Kidney (tissue), 14 donors: ENCODE data around the gene PGAP6. TPM values are rescaled to one million over a fixed set of nuclear protein-coding genes. Genes with fewer than 3 reads are reported as not detected.

Source experiments
- DNase-seq, 5 donors: peaks; one replicate each; pipeline ENCODE4 v3.0.0-alpha.2; 2013 to 2020
- FAIRE-seq: peaks from 2 replicates; lab custom pipeline; 2012; peaks lifted over from hg19 to GRCh38; lab: Jason Lieb, UNC
- H3K27ac ChIP-seq, 2 donors: one replicate each; pipeline ENCODE4 v1.7.0; 2013; ENCODE audit warnings: low read depth in 2 of 2, low read length in 2 of 2, inconsistent platforms in 1 of 2
- H3K27me3 ChIP-seq: one replicate; pipeline ENCODE4 v1.7.1; 2013; ENCODE audit warnings: low read length, inconsistent platforms; ENCODE audit not compliant: control insufficient read depth, insufficient read depth
- H3K36me3 ChIP-seq, 3 donors: one replicate each; pipeline versions ENCODE4 v1.7.0 to v1.7.1; 2013; ENCODE audit warnings: low read length in 3 of 3, control low read depth in 1 of 3, inconsistent platforms in 1 of 3; ENCODE audit not compliant: insufficient read depth in 3 of 3, control insufficient read depth in 2 of 3
- H3K4me1 ChIP-seq, 3 donors: one replicate each; pipeline versions ENCODE4 v1.7.0 to v1.7.1; 2013; ENCODE audit warnings: low read length in 3 of 3, inconsistent platforms in 1 of 3, low read depth in 1 of 3; ENCODE audit not compliant: control insufficient read depth in 2 of 3, insufficient read depth in 2 of 3
- H3K4me3 ChIP-seq, 3 donors: one replicate each; pipeline versions ENCODE4 v1.7.0 to v1.8.1; 2013; ENCODE audit warnings: low read length in 3 of 3, control low read depth in 1 of 3, inconsistent platforms in 1 of 3
- H3K9ac ChIP-seq, 3 donors: one replicate each; pipeline versions ENCODE4 v1.7.0 to v1.7.1; 2013; ENCODE audit warnings: low read length in 3 of 3, control low read depth in 1 of 3, inconsistent platforms in 1 of 3
- H3K9me3 ChIP-seq, 3 donors: one replicate each; pipeline versions ENCODE4 v1.7.0 to v1.7.1; 2013; ENCODE audit warnings: low read length in 3 of 3, control low read depth in 1 of 3, inconsistent platforms in 1 of 3; ENCODE audit not compliant: control insufficient read depth in 2 of 3, insufficient read depth in 1 of 3
- intact Hi-C: fragments of 100-400 bp; cut with DNase I; formaldehyde crosslinking; loops from one replicate; pipeline ENCODE4 v1.11.1; 2022
- polyA plus RNA-seq: library from polyadenylated mRNA; stranded (reverse); fragments of 350-450 nt; fragmentation: Illumina TruSeq; extraction: RNeasy Lipid Tissue Mini Kit (QIAGEN cat#74804); gene quantifications from one replicate; pipeline ENCODE4 v1.2.3, GENCODE V29; 2014; ENCODE audit warnings: low read depth, low replicate concordance; ENCODE audit not compliant: insufficient read depth
- total RNA-seq: library from RNA; stranded (reverse); fragmentation: NEBNext Ultra II Directional; extraction: Animal tissue kit (Norgen Biotek cat#: 25700); gene quantifications from one replicate; pipeline ENCODE4 v1.2.1, GENCODE V29; 2021
- TF ChIP-seq, protein P1 (sequence below): IDR thresholded peaks from 3 replicates; pipeline ENCODE4 v1.5.1; 2012; ENCODE audit warnings: mild to moderate bottlenecking, moderate library complexity, borderline replicate concordance; ENCODE audit not compliant: insufficient read depth; ENCODE audit errors: extremely low read depth
- donor health status: control.
- donor health status: control.
- donor health status: control.
- donor health status: control.
- donor health status: control.
- donor health status: DM: yes; HTN: yes; CAD: no.
- donor health status: Normal renal cell carcinoma (clear cell type).

The PGAP6 gene
- total and polyA plus RNA-seq, 2 donors from 2014 or later, result 65.0 to 144 TPM

DNA sequence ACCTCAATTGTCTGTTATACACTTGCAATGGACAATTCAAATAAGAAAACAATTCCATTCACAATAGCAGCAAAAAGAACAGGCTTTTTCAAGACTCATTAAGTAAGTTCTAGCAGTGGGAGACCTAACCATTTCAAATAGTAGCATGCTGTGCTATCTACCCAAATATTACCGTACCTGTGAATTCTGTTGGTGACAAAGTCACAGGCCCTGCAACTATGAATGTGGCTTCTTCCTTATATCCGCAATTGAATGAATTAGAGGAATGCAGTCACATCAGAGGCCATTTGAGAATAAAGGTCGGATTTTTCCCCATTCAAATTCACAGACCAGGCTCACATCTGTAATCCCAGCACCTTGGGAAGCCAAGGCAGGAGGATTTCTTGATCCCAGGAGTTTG is 14.4 kb upstream of the PGAP6 start:
- intact Hi-C loops, result no loop called here
- TF ChIP-seq, protein P1, sequence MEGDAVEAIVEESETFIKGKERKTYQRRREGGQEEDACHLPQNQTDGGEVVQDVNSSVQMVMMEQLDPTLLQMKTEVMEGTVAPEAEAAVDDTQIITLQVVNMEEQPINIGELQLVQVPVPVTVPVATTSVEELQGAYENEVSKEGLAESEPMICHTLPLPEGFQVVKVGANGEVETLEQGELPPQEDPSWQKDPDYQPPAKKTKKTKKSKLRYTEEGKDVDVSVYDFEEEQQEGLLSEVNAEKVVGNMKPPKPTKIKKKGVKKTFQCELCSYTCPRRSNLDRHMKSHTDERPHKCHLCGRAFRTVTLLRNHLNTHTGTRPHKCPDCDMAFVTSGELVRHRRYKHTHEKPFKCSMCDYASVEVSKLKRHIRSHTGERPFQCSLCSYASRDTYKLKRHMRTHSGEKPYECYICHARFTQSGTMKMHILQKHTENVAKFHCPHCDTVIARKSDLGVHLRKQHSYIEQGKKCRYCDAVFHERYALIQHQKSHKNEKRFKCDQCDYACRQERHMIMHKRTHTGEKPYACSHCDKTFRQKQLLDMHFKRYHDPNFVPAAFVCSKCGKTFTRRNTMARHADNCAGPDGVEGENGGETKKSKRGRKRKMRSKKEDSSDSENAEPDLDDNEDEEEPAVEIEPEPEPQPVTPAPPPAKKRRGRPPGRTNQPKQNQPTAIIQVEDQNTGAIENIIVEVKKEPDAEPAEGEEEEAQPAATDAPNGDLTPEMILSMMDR, result no peak
- FAIRE-seq (no peak), DNase-seq (peak in 1 of 5 donors; percentile 44)
- Histone ChIP-seq H3K27ac (peak overlapping the region in 1 of 2 donors; percentile 63), H3K4me1 (peaks cover 0 to 9% (median 0%) of the 10 kb centered on the region in 3 donors), H3K4me3 (peak overlapping the region in 1 of 3 donors; percentile 60), H3K9me3 (no peaks in the 10 kb centered on the region), H3K9ac (peak overlapping the region in 1 of 3 donors; percentile 61), H3K36me3 (no peaks in the 10 kb centered on the region), H3K27me3 (no peaks in the 10 kb centered on the region)

DNA sequence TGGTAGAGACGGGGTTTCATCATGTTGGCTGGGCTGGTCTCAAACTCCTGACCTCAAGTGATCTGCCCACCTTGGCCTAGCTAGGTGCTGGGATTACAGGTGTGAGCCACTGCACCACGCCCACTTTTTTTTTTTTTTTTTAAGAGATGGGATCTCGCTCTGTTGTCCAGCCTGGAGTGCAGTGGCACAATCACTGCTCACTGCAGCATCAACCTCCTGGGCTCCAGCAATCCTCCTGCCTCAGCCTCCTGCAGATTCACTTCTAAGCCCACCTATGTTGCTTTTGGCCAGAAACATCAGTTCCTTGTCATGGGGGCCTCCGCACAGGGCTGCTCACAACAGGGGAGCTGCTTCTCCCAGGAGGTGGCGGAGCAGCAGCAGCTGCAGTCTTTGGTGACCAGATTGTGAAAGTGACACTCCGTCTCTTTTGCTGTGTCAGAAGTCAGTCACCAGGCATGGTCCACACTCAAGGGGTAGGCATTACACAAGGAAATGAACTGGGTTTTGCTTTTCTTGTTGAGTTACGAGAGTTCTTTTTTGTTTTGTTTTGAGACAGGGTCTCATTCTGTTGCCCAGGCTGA is 10.8 kb upstream of the PGAP6 start:
- DNase-seq (peak in 1 of 5 donors; percentile 37), FAIRE-seq (no peak)
- Histone ChIP-seq H3K4me3 (no peak overlapping the region), H3K27ac (no peak overlapping the region), H3K36me3 (no peaks in the 10 kb centered on the region), H3K4me1 (peaks cover 0 to 3% (median 3%) of the 10 kb centered on the region in 3 donors), H3K27me3 (no peaks in the 10 kb centered on the region), H3K9me3 (no peaks in the 10 kb centered on the region), H3K9ac (no peak overlapping the region)
- TF ChIP-seq, protein P1, result no peak
- intact Hi-C loops, result no loop called here

DNA sequence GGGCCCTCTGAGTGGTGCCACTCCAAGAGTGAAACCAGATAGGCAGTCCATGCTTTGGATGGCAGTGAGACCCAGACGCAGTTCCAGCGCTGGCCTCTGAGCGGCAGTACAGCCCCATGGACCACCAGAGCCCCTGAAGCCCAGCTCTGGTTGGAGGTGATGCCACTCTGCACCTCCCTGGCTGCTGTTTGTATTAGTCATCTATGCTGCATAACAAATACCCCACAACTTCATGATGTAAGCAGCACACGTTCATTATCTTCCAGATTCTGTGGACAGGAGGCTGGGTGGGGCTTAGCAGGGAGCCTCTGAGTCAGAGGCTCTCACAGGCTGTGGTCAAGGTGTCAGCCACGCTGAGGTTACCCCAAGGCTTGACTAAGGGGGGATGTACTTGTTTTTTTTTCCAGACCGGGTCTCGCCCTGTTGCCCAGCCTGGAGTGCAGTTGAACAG is 10.1 kb upstream of the PGAP6 start:
- Histone ChIP-seq H3K27ac (no peak overlapping the region), H3K36me3 (no peaks in the 10 kb centered on the region), H3K4me1 (peaks cover 0 to 3% (median 3%) of the 10 kb centered on the region in 3 donors), H3K9ac (no peak overlapping the region), H3K27me3 (no peaks in the 10 kb centered on the region), H3K4me3 (no peak overlapping the region), H3K9me3 (no peaks in the 10 kb centered on the region)
- FAIRE-seq (no peak), DNase-seq (peak; percentile 58 to 81 (median 74))
- TF ChIP-seq, protein P1, result peak; percentile 72
- intact Hi-C loops, result no loop called here
